Ishikawa (cell line): ENCODE measurements around the gene NUP88.

Source experiments
- CEBPB ChIP-seq: IDR thresholded peaks from 2 replicates; pipeline ENCODE4 v1.6.1; 2012
- CREB1 ChIP-seq: IDR thresholded peaks from 2 replicates; pipeline ENCODE4 v1.6.1; 2012; ENCODE audit warnings: low read depth
- EGR1 ChIP-seq: IDR thresholded peaks from 2 replicates; pipeline ENCODE4 v1.6.1; 2012
- EP300 ChIP-seq: IDR thresholded peaks from 2 replicates; pipeline ENCODE4 v1.6.1; 2012; ENCODE audit warnings: borderline replicate concordance
- FOXM1 ChIP-seq: IDR thresholded peaks from 2 replicates; pipeline ENCODE4 v1.6.1; 2012; ENCODE audit warnings: low read depth, borderline replicate concordance
- NFIC ChIP-seq: IDR thresholded peaks from 2 replicates; pipeline ENCODE4 v1.6.1; 2012
- RAD21 ChIP-seq: IDR thresholded peaks from 2 replicates; pipeline ENCODE4 v1.6.1; 2012; ENCODE audit warnings: low read depth
- TAF1 ChIP-seq: IDR thresholded peaks from 2 replicates; pipeline ENCODE4 v1.6.1; 2012; ENCODE audit warnings: low read depth, mild to moderate bottlenecking
- TCF12 ChIP-seq: IDR thresholded peaks from 2 replicates; pipeline ENCODE4 v1.6.1; 2012; ENCODE audit warnings: low read depth
- TEAD4 ChIP-seq: IDR thresholded peaks from 2 replicates; pipeline ENCODE4 v1.6.1; 2012
- YY1 ChIP-seq: IDR thresholded peaks from 2 replicates; pipeline ENCODE4 v1.6.1; 2012; ENCODE audit warnings: low read depth
- ZBTB7A ChIP-seq: IDR thresholded peaks from 2 replicates; pipeline ENCODE4 v1.6.1; 2012; ENCODE audit warnings: low read depth
- TF ChIP-seq, protein P1 (sequence below): IDR thresholded peaks from 2 replicates; pipeline ENCODE4 v1.6.1; 2012
- TF ChIP-seq, protein P2 (sequence below): IDR thresholded peaks from 2 replicates; pipeline ENCODE4 v1.6.1; 2012
- TF ChIP-seq, protein P3 (sequence below): IDR thresholded peaks from 2 replicates; pipeline ENCODE4 v1.6.1; 2012; ENCODE audit warnings: low read depth, mild to moderate bottlenecking

NUP88 gene

DNA sequence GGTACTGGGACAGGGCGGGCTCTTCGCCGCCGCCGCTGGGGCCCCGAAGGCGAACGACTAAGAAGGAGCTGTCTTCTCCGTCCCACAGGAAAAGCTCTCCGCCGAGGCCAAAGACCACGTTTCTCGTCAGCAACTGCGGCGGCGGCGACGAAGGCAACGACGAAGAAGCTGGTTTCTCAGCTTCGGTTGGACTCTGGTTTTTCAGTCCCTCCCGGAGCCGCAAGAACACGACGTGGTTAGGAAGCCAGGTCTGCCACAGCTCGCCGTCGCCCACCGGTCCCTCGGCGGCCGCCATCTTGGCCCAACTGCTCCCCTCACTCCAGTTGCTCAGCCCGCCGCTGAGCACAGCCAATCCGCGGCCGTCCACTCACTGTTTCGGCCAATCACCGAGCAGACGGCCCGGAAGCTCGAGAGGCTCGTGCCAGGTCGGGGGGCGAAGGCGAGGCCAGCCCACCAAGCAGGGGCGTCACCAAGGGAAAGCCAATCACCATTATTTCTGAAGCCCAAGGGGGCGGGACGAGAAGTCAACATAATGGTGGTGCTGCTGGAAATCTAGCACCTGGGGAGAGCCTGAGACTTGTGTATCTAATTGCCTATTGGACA is at the start of gene NUP88:
Gene NUP88 (minus strand): TSS at position 307 of the 603 bp plus-strand sequence. CDS start 12 bp downstream, at position 295.
- TF ChIP-seq RAD21, result no peak
- peak; percentile 50; the same call in 1 of the 2 replicates for TF ChIP-seq FOXM1
- TF ChIP-seq CREB1, result no peak
- peak; percentile 97 for TF ChIP-seq YY1
- TF ChIP-seq EGR1, result peak; percentile 16; the same call in 1 of the 2 replicates
- TF ChIP-seq ZBTB7A, result peak; percentile 95; the same call in 1 of the 2 replicates
- TF ChIP-seq, protein P1, sequence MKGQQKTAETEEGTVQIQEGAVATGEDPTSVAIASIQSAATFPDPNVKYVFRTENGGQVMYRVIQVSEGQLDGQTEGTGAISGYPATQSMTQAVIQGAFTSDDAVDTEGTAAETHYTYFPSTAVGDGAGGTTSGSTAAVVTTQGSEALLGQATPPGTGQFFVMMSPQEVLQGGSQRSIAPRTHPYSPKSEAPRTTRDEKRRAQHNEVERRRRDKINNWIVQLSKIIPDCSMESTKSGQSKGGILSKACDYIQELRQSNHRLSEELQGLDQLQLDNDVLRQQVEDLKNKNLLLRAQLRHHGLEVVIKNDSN, result no peak; the same call in 1 of the 2 replicates
- TF ChIP-seq TCF12, result no peak; the same call in 1 of the 2 replicates
- no peak for TF ChIP-seq TEAD4
- TF ChIP-seq, protein P2, sequence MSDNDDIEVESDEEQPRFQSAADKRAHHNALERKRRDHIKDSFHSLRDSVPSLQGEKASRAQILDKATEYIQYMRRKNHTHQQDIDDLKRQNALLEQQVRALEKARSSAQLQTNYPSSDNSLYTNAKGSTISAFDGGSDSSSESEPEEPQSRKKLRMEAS, result no peak; the same call in 1 of the 2 replicates
- no peak for TF ChIP-seq CEBPB
- no peak for TF ChIP-seq EP300
- peak; percentile 94 for TF ChIP-seq TAF1
- TF ChIP-seq, protein P3, sequence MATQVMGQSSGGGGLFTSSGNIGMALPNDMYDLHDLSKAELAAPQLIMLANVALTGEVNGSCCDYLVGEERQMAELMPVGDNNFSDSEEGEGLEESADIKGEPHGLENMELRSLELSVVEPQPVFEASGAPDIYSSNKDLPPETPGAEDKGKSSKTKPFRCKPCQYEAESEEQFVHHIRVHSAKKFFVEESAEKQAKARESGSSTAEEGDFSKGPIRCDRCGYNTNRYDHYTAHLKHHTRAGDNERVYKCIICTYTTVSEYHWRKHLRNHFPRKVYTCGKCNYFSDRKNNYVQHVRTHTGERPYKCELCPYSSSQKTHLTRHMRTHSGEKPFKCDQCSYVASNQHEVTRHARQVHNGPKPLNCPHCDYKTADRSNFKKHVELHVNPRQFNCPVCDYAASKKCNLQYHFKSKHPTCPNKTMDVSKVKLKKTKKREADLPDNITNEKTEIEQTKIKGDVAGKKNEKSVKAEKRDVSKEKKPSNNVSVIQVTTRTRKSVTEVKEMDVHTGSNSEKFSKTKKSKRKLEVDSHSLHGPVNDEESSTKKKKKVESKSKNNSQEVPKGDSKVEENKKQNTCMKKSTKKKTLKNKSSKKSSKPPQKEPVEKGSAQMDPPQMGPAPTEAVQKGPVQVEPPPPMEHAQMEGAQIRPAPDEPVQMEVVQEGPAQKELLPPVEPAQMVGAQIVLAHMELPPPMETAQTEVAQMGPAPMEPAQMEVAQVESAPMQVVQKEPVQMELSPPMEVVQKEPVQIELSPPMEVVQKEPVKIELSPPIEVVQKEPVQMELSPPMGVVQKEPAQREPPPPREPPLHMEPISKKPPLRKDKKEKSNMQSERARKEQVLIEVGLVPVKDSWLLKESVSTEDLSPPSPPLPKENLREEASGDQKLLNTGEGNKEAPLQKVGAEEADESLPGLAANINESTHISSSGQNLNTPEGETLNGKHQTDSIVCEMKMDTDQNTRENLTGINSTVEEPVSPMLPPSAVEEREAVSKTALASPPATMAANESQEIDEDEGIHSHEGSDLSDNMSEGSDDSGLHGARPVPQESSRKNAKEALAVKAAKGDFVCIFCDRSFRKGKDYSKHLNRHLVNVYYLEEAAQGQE, result no peak
- no peak for TF ChIP-seq NFIC

DNA sequence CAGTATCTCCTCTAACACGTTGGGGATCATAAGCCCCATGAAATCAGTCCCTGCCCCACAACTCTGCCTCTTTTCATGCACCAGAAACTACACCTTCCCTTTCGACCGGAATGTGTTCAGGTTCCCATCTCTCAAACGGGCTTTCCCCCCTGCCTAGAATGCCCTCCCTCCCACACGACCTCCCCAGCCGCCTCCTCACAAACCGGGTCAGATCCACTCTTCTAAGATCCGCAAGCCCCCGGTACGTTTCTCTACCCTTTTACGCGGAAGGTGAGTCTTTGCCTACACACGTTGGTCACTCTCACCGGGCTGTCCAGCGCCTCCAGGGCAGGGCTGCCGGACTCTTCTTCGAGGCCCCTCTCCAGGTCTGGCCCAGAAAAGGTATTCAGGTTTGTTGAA is 48.6 kb upstream of the NUP88 start:
- TF ChIP-seq CEBPB, result no peak
- TF ChIP-seq TAF1, result no peak
- TF ChIP-seq FOXM1, result no peak
- TF ChIP-seq CREB1, result no peak
- no peak for TF ChIP-seq TCF12
- no peak for TF ChIP-seq YY1
- TF ChIP-seq, protein P3, result no peak
- TF ChIP-seq, protein P2, result no peak
- TF ChIP-seq, protein P1, result no peak
- no peak for TF ChIP-seq TEAD4
- TF ChIP-seq RAD21, result no peak
- TF ChIP-seq NFIC, result no peak
- TF ChIP-seq ZBTB7A, result no peak
- no peak for TF ChIP-seq EP300
- TF ChIP-seq EGR1, result no peak

DNA sequence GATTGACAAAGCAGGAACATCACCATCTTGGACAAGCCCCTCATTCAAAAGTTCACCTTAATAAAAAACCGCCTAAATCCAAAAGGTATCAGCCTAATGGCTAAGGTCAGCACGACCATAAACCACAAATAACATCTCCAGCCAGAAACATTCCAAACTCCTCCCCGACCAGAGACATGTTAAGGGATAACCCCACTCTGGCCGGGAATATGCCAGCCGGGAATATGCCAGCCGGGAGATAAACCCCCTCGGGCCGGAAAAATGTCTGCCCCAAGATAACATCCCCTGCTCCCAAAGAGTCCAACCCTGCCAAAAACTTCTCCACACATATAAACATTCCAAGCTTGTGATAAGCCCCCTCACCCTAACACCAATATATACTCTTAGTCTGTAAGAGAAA is 48.0 kb upstream of the NUP88 start:
- no peak for TF ChIP-seq TCF12
- TF ChIP-seq EGR1, result no peak
- no peak for TF ChIP-seq FOXM1
- TF ChIP-seq, protein P2, result no peak
- TF ChIP-seq, protein P1, result no peak
- TF ChIP-seq CREB1, result no peak
- TF ChIP-seq EP300, result no peak
- TF ChIP-seq RAD21, result no peak
- TF ChIP-seq, protein P3, result no peak
- no peak for TF ChIP-seq CEBPB
- no peak for TF ChIP-seq NFIC
- TF ChIP-seq ZBTB7A, result no peak
- no peak for TF ChIP-seq TAF1
- no peak for TF ChIP-seq TEAD4
- TF ChIP-seq YY1, result no peak

DNA sequence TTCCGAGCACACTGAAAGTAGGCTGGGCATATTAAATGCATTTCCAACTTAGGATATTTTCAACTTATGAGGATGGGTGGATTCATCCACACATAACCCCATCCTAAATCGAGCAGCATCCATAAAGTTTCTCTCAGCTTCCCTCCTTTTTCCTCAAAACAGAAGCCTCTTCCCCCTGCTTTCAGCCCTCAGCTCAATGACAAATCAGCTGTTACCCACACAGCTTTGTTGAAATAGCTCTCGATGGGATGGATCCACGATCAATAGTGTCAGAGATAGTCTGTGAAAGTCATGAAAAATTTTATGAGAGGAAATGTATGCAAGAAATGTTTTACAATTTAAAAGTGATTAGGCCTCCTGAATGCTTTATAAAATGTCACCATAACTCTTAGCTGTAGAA is 46.8 kb upstream of the NUP88 start:
- TF ChIP-seq CREB1 (no peak), RAD21 (no peak), CEBPB (no peak), TEAD4 (no peak), NFIC (no peak), EGR1 (no peak), TAF1 (no peak), FOXM1 (no peak)
- TF ChIP-seq, protein P2, result no peak
- TF ChIP-seq, protein P3, result no peak
